Measurements from ENCODE around the gene ADGRL3.
"Not testable (repeated sequence)": the region's sequence is repeated elsewhere in the genome, so short reads cannot be mapped to it uniquely, and the experiment has no call there.

ADGRL3 gene

GRCh38 chr4:61199873-61200186, 296 bp upstream of the ADGRL3 start:
- Mint-ChIP-seq H3K4me3 (no peak overlapping the region), H3K9me3 (peaks cover 4% of the 10 kb centered on the region), H3K27me3 (peaks cover 14% of the 10 kb centered on the region), H3K36me3 (peaks cover 3% of the 10 kb centered on the region), H3K27ac (no peak overlapping the region), H3K4me1 (no peaks in the 10 kb centered on the region)
- ATAC-seq (ENCODE audit: low read depth) (no peak), DNase-seq (ENCODE audit: low spot score in 2 of 2) (no peak)

- ATAC-seq (ENCODE audit: low read depth) (no peak), DNase-seq (ENCODE audit: low spot score in 2 of 2) (no peak)
- H3K36me3 Mint-ChIP-seq, result peaks cover 3% of the 10 kb centered on the region
These were observed 895 bp downstream of the ADGRL3 start for GRCh38 chr4:61200916-61201526.

DNA sequence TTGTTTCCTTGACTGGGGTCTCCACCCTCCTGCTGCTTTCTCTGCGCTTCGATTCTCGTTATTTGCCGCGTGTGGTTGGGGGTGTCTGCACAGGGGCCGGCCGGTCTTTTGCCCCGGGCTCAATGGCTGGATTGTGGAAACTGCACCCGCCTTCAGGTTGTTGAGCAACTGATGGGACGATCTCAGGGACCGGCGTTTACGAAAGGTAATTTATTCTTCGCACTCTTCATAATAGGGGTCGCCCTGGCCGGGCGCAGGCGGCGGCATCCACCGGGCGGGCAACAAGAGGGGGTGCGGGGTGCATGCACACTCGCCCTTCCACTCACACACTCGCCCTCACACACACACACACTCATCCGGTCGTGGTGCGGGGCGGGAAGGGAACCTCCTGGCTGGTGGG, 1.4 kb downstream of the ADGRL3 start:
- Mint-ChIP-seq H3K36me3 (peaks cover 3% of the 10 kb centered on the region), H3K9me3 (peaks cover 4% of the 10 kb centered on the region), H3K4me1 (no peaks in the 10 kb centered on the region), H3K27ac (no peak overlapping the region), H3K27me3 (peaks cover 14% of the 10 kb centered on the region), H3K4me3 (no peak overlapping the region)
- ATAC-seq (ENCODE audit: low read depth) (no peak), DNase-seq (ENCODE audit: low spot score in 2 of 2) (no peak)

More at GRCh38 chr4:61200916-61201526, 895 bp downstream of the ADGRL3 start:
- Mint-ChIP-seq H3K27ac (no peak overlapping the region), H3K27me3 (peaks cover 14% of the 10 kb centered on the region), H3K4me1 (no peaks in the 10 kb centered on the region), H3K9me3 (peaks cover 4% of the 10 kb centered on the region), H3K4me3 (no peak overlapping the region)

GRCh38 chr4:61201961-61202637, 2.0 kb downstream of the ADGRL3 start:
- no peak overlapping the region for H3K4me3 Mint-ChIP-seq
- H3K9me3 Mint-ChIP-seq, result peaks cover 4% of the 10 kb centered on the region
- ATAC-seq (ENCODE audit: low read depth) (no peak), DNase-seq (ENCODE audit: low spot score in 2 of 2) (no peak)
- peaks cover 14% of the 10 kb centered on the region for H3K27me3 Mint-ChIP-seq
- H3K36me3 Mint-ChIP-seq, result peaks cover 3% of the 10 kb centered on the region
- H3K27ac Mint-ChIP-seq, result no peak overlapping the region
- no peaks in the 10 kb centered on the region for H3K4me1 Mint-ChIP-seq

GRCh38 chr4:61202638-61203435, 2.7 kb downstream of the ADGRL3 start:
- H3K27ac Mint-ChIP-seq, result no peak overlapping the region
- no peak overlapping the region for H3K4me3 Mint-ChIP-seq
- H3K27me3 Mint-ChIP-seq, result peaks cover 14% of the 10 kb centered on the region
- peaks cover 3% of the 10 kb centered on the region for H3K36me3 Mint-ChIP-seq
- ATAC-seq (ENCODE audit: low read depth) (no peak), DNase-seq (ENCODE audit: low spot score in 2 of 2) (no peak)
- H3K9me3 Mint-ChIP-seq, result peaks cover 6% of the 10 kb centered on the region
- H3K4me1 Mint-ChIP-seq, result no peaks in the 10 kb centered on the region

DNA sequence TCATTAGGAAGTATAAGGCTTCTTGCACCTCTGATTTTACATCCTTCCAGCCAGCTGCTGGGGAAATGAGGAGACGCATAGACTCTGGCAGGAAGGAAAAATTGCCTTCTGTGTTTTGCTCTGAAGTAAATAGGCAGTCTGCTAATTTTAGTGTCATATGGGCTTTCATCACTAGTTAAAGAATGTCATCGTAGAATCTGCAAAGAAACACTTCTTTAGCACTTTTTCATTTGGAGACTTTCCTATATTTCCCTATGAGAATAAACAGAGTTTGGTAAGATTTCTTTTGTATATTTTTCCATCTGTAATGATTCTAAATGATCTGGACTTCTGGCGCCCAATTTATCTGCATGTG, 3.3 kb downstream of the ADGRL3 start:
- Mint-ChIP-seq H3K36me3 (peaks cover 3% of the 10 kb centered on the region), H3K9me3 (peaks cover 6% of the 10 kb centered on the region), H3K4me1 (no peaks in the 10 kb centered on the region), H3K27me3 (peaks cover 14% of the 10 kb centered on the region), H3K4me3 (no peak overlapping the region), H3K27ac (no peak overlapping the region)
- DNase-seq (ENCODE audit: low spot score in 2 of 2), result no peak
- no peak for ATAC-seq (ENCODE audit: low read depth)

- Mint-ChIP-seq H3K4me3 (no peak overlapping the region), H3K27ac (no peak overlapping the region), H3K27me3 (peaks cover 14% of the 10 kb centered on the region), H3K36me3 (peaks cover 3% of the 10 kb centered on the region), H3K9me3 (peaks cover 6% of the 10 kb centered on the region), H3K4me1 (no peaks in the 10 kb centered on the region)
- no peak for ATAC-seq (ENCODE audit: low read depth)
- no peak for DNase-seq (ENCODE audit: low spot score in 2 of 2)
These were observed 4.4 kb downstream of the ADGRL3 start for GRCh38 chr4:61204353-61205060.

GRCh38 chr4:61205066-61205465, 4.9 kb downstream of the ADGRL3 start:
- Mint-ChIP-seq H3K4me1 (no peaks in the 10 kb centered on the region), H3K36me3 (peaks cover 3% of the 10 kb centered on the region), H3K4me3 (no peak overlapping the region), H3K27me3 (peaks cover 11% of the 10 kb centered on the region), H3K27ac (no peak overlapping the region), H3K9me3 (peaks cover 3% of the 10 kb centered on the region)
- ATAC-seq (ENCODE audit: low read depth), result no peak
- no peak for DNase-seq (ENCODE audit: low spot score in 2 of 2)

GRCh38 chr4:61207156-61207555, 7.0 kb downstream of the ADGRL3 start:
- not testable (repeated sequence) for H3K27ac Mint-ChIP-seq; ATAC-seq (ENCODE audit: low read depth)

GRCh38 chr4:61210186-61210939, 10.2 kb downstream of the ADGRL3 start:
- H3K27ac Mint-ChIP-seq, result no peak overlapping the region
- H3K27me3 Mint-ChIP-seq, result no peaks in the 10 kb centered on the region
- H3K4me3 Mint-ChIP-seq, result no peak overlapping the region
- DNase-seq (ENCODE audit: low spot score in 2 of 2), result no peak
- peaks cover 2% of the 10 kb centered on the region for H3K9me3 Mint-ChIP-seq
- no peaks in the 10 kb centered on the region for H3K36me3 Mint-ChIP-seq
- ATAC-seq (ENCODE audit: low read depth), result no peak
- no peaks in the 10 kb centered on the region for H3K4me1 Mint-ChIP-seq

More at GRCh38 chr4:61207156-61207555, 7.0 kb downstream of the ADGRL3 start:
- not testable (repeated sequence) for H3K9me3 Mint-ChIP-seq; H3K27me3 Mint-ChIP-seq; DNase-seq (ENCODE audit: low spot score in 2 of 2); H3K36me3 Mint-ChIP-seq; H3K4me1 Mint-ChIP-seq; H3K4me3 Mint-ChIP-seq

GRCh38 chr4:61211781-61212180, 11.7 kb downstream of the ADGRL3 start:
- H3K9me3 Mint-ChIP-seq, result peaks cover 2% of the 10 kb centered on the region
- no peaks in the 10 kb centered on the region for H3K27me3 Mint-ChIP-seq
- ATAC-seq (ENCODE audit: low read depth), result no peak
- no peak overlapping the region for H3K4me3 Mint-ChIP-seq
- DNase-seq (ENCODE audit: low spot score in 2 of 2), result no peak
- no peaks in the 10 kb centered on the region for H3K4me1 Mint-ChIP-seq
- no peaks in the 10 kb centered on the region for H3K36me3 Mint-ChIP-seq
- H3K27ac Mint-ChIP-seq, result no peak overlapping the region

DNA sequence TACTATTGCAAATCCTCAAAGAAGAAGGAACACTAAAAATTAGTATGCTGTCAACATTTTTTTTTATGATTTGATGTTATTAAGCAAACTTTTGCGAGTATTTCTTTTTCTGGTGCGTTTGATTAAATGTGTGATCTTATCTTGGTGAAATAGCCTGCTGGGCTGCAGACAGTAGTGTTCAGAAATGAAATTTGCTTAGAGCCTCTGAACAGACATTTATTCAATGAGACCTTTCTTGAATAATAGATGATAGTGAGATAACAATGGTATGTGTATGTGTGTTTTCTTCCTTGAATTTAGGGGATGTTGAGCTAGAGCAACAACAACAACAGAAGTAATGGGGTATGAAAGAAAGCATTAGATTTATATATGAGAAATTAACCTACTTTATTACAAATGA, 12.7 kb downstream of the ADGRL3 start:
- ATAC-seq (ENCODE audit: low read depth) (no peak), DNase-seq (ENCODE audit: low spot score in 2 of 2) (no peak)
- no peaks in the 10 kb centered on the region for H3K4me1 Mint-ChIP-seq
- H3K4me3 Mint-ChIP-seq, result no peak overlapping the region
- H3K36me3 Mint-ChIP-seq, result no peaks in the 10 kb centered on the region
- no peak overlapping the region for H3K27ac Mint-ChIP-seq
- H3K27me3 Mint-ChIP-seq, result no peaks in the 10 kb centered on the region
- no peaks in the 10 kb centered on the region for H3K9me3 Mint-ChIP-seq

DNA sequence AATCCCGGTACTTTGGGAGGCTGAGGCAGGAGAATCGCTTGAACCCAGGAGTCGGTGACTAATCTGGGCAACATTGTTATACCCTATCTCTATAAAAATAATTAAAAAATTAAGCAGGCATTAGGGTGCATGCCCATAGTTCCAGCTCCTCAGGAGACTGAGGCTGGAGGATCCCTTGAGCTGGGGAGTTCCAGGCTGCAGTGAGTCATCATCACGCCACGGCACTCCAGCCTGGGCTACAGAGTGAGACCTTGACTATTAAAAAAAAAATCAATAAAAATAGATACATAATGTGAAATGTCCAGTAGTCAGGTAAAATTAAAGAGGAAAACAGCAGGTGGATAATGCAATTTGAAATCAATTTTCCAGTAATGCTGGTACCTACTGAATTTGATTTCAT, 14.6 kb downstream of the ADGRL3 start:
- no peaks in the 10 kb centered on the region for H3K9me3 Mint-ChIP-seq
- ATAC-seq (ENCODE audit: low read depth), result no peak
- H3K4me3 Mint-ChIP-seq, result no peak overlapping the region
- DNase-seq (ENCODE audit: low spot score in 2 of 2), result no peak
- H3K27ac Mint-ChIP-seq, result no peak overlapping the region
- no peaks in the 10 kb centered on the region for H3K4me1 Mint-ChIP-seq
- no peaks in the 10 kb centered on the region for H3K36me3 Mint-ChIP-seq
- no peaks in the 10 kb centered on the region for H3K27me3 Mint-ChIP-seq
